HepG2 (cell line): ENCODE data around the gene HEXD. TPM values are rescaled to one million over a fixed set of nuclear protein-coding genes. Genes with fewer than 3 reads are reported as not detected.

Experiments used
- BRD4 ChIP-seq: sonication (generic); formaldehyde crosslinking; IDR thresholded peaks from 2 replicates; pipeline ENCODE4 v1.4.0; 2020; ENCODE audit warnings: missing genetic modification reagents
- CBFB ChIP-seq: sonication (generic); formaldehyde crosslinking; IDR thresholded peaks from 2 replicates; pipeline ENCODE4 v1.4.0; 2020; ENCODE audit warnings: missing genetic modification reagents
- CSRNP1 ChIP-seq: sonication (generic); formaldehyde crosslinking; IDR thresholded peaks from 2 replicates; pipeline ENCODE4 v1.8.1; 2023; ENCODE audit warnings: mild to moderate bottlenecking, missing genetic modification reagents
- FOSL1 ChIP-seq: sonication (generic); formaldehyde crosslinking; IDR thresholded peaks from 2 replicates; pipeline ENCODE4 v1.9.0; 2021; ENCODE audit warnings: missing genetic modification reagents, borderline replicate concordance
- GMEB1 ChIP-seq: sonication (generic); formaldehyde crosslinking; IDR thresholded peaks from 2 replicates; pipeline ENCODE4 v1.5.1; 2020; ENCODE audit warnings: missing genetic modification reagents, mild to moderate bottlenecking, borderline replicate concordance
- POLR2G ChIP-seq: fragments of 200-400 bp; formaldehyde crosslinking; IDR thresholded peaks from 2 replicates; pipeline ENCODE4 v1.6.1; 2018; ENCODE audit warnings: mild to moderate bottlenecking, low read depth, low read length, moderate library complexity
- REPIN1 ChIP-seq: sonication (generic); formaldehyde crosslinking; IDR thresholded peaks from 2 replicates; pipeline ENCODE4 v1.8.0; 2022; ENCODE audit warnings: missing genetic modification reagents, low read depth, mild to moderate bottlenecking, borderline replicate concordance
- TIGD3 ChIP-seq: sonication (generic); formaldehyde crosslinking; IDR thresholded peaks from 2 replicates; pipeline ENCODE4 v1.5.1; 2020; ENCODE audit warnings: mild to moderate bottlenecking, missing genetic modification reagents, borderline replicate concordance
- ZFP36L2 ChIP-seq: sonication (generic); formaldehyde crosslinking; IDR thresholded peaks from 2 replicates; pipeline ENCODE4 v1.4.0; 2020; ENCODE audit warnings: missing genetic modification reagents
- ZGPAT ChIP-seq: IDR thresholded peaks from 2 replicates; pipeline ENCODE4 v1.6.1; 2016; ENCODE audit warnings: mild to moderate bottlenecking
- ZNF468 ChIP-seq: sonication (generic); formaldehyde crosslinking; IDR thresholded peaks from 2 replicates; pipeline ENCODE4 v1.8.0; 2022; ENCODE audit warnings: mild to moderate bottlenecking, moderate library complexity, missing genetic modification reagents
- ZNF496 ChIP-seq: sonication (generic); formaldehyde crosslinking; IDR thresholded peaks from 2 replicates; pipeline ENCODE4 v1.8.1; 2023; ENCODE audit warnings: mild to moderate bottlenecking, moderate library complexity, missing genetic modification reagents; ENCODE audit not compliant: insufficient replicate concordance
- ZNF513 ChIP-seq: sonication (generic); formaldehyde crosslinking; conservative IDR thresholded peaks from 2 replicates; pipeline ENCODE4 v1.5.0; 2020; ENCODE audit warnings: missing genetic modification reagents
- ZNF773 ChIP-seq: sonication (generic); formaldehyde crosslinking; IDR thresholded peaks from 2 replicates; pipeline ENCODE4 v1.4.0; 2020; ENCODE audit warnings: missing genetic modification reagents, borderline replicate concordance
- ZSCAN21 ChIP-seq: sonication (generic); formaldehyde crosslinking; IDR thresholded peaks from 2 replicates; pipeline ENCODE4 v1.8.0; 2022; ENCODE audit warnings: mild to moderate bottlenecking, missing genetic modification reagents, moderate library complexity, borderline replicate concordance
- polyA plus RNA-seq, 8 experiments: library from polyadenylated mRNA; depleted of rRNA in 3 of 8; stranded (reverse) in 7 of 8; unstranded in 1 of 8; fragments of >200 nt; fragmentation: Illumina TruSeq in 4 of 8; extraction: Trizol in 4 of 8; gene quantifications; 2 replicates each; pipeline versions ENCODE4 v1.2.1 to v1.2.3, GENCODE V29; 2011 to 2016; ENCODE audit warnings: low read depth in 4 of 8, missing spikeins in 1 of 8, mixed read lengths in 1 of 8; ENCODE audit not compliant: insufficient read depth in 1 of 8
- total RNA-seq, 5 experiments: library from RNA; depleted of rRNA; stranded (reverse); fragments of >200 nt; fragmentation: Illumina TruSeq; extraction: Trizol; gene quantifications; 2 replicates each; pipeline ENCODE4 v1.2.3, GENCODE V29; 2016; ENCODE audit warnings: low read depth in 1 of 5

HEXD gene
- total and polyA plus RNA-seq, 2 of the 13 experiments (the other 11 are each of a cell fraction or from before 2014, with no cell fraction given) = 22.3 to 41.8 TPM

GRCh38 chr17:82461827-82462524 lies 43.8 kb downstream of the HEXD start (continued):
- TF ChIP-seq GMEB1 (CRISPR knock-in tag) (peak; percentile 38; the same call in 1 of the 2 replicates), REPIN1 (CRISPR knock-in tag) (peak; percentile 38; the same call in 1 of the 2 replicates), ZFP36L2 (CRISPR knock-in tag) (no peak), ZNF773 (CRISPR knock-in tag) (no peak), ZNF496 (CRISPR knock-in tag) (no peak), ZGPAT (CRISPR knock-in tag) (peak; percentile 62), CSRNP1 (CRISPR knock-in tag) (no peak), CBFB (CRISPR knock-in tag) (peak; percentile 95), FOSL1 (CRISPR knock-in tag) (no peak), BRD4 (no peak), ZNF468 (no peak), TIGD3 (CRISPR knock-in tag) (no peak), ZNF513 (CRISPR knock-in tag) (no peak), ZSCAN21 (no peak), POLR2G (no peak)
